Iris pigment epithelial cell (primary cell): ENCODE measurements around the gene SLC36A1.
"Not testable (repeated sequence)": the region's sequence is repeated elsewhere in the genome, so short reads cannot be mapped to it uniquely, and the experiment has no call there.

Experiments
- DNase-seq: peaks from one replicate; pipeline ENCODE4 v3.0.0-alpha.2; 2011; ENCODE audit warnings: low read depth

The SLC36A1 gene

DNA sequence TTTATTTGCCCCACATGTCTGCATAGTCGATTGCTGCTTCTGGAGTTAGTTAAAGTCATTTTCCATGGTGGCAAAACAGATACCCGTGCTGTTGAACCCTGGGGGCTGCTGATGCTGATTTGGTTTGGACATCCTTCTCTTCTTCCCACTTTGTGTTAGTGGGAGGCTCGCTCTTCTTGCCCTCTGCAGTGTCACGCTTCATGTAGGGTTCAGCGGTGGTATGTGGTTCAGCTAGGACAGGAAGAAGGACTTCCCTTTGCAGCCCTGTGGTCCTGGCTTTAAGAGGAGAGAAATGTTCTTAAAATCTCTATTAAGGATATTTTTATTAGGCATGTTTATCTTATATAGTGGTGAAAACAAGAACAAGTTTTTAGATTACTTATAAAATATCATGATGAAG lies 36.2 kb downstream of the SLC36A1 start:
- no peak for DNase-seq

DNA sequence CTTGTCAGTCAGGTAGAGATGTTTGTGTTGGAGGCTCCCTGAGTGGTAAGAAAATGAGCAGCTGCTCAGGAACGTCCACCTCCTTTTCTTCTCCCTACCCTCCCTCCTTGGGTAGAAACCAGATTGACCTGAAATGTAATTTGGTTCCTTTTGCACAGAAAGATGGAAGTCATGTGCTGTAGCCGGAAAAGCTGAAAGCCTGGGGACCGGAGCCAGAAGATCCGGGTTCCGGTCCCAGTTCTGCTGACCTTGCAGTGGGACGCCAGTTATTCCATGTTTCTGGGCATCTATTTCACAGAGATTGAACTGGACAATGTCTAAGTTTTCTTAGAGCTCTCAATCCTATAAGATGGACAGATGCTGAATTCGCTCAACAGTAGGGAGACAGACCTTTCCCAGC lies 40.1 kb downstream of the SLC36A1 start:
- DNase-seq: no peak

DNA sequence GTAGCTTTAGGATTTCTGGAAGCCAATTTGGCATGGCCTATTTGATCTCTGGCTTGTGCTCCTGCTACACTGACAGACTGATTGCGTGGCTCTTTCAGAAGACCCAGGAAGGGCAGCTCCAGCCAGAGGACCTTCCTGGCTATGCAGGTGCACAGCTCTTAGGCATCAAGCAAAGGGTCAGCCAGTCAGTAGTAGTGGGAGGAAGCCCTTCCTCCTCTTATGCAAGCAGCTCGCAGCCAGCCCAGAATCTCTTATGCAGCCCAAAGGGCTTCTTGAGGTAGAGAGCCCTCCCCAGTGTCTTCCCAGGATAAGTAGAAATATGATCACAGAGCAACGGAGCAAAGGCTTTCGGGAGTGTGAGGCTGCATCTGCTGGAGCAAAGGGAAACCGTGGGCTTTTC lies 43.2 kb downstream of the SLC36A1 start:
- DNase-seq: no peak

DNA sequence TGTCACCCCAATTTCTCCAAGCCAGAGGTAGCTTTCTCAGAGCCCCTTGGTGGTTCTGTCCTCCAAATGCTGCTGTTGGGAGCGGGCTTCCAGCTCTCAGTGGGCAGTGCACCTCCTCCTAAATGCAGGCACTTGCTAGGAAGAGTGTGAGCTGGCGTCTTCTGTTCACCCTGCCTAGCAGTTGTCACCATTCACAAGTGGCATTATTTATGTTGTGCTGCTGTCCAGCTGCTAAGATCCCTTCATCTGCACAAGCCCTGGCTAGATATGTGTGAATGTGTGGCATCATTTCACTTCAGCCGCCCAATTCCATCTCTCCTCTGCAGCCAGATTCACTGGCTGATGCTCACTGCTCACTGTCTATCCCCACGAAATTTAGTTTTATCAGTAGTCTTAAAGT lies 43.7 kb downstream of the SLC36A1 start:
- DNase-seq: no peak

DNA sequence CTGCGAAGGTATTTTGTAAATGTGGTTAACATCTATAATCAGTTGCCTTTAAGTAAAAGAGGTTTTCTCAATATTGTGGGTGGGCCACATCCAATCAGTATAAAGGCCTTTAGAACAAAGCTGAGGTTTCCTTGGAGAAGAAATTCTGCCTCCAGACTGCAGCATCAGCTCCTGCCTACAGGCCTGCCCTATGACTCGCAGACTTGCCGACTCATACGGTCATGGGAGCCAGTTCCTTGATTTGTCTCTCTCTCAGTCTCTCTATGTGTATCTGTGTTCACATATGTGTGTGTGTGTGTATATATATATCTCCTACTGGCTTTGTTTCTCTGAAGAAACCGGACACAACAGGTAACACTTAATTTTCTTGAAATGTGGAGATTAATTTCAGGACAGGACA lies 45.3 kb downstream of the SLC36A1 start:
- peak; percentile 75 for DNase-seq

DNA sequence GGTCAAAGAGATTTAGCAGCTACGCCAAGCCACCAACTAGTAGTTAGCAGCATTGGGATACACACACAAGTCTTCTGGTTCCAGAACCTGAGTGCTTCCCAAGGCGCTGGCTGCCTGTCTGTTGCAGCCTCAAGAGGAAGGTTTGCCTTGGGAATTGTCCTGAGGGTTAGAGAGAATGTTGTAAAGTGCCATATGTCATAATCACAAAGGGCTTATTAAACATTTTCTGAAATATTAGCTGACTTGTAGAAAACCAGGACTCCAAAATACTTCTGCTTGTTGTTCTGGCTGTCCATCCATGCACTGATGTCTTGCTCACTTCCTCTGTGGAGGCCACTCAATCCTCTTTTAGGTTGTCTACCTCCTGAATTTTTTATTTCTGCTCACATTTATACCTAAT lies 46.3 kb downstream of the SLC36A1 start:
- DNase-seq: no peak

DNA sequence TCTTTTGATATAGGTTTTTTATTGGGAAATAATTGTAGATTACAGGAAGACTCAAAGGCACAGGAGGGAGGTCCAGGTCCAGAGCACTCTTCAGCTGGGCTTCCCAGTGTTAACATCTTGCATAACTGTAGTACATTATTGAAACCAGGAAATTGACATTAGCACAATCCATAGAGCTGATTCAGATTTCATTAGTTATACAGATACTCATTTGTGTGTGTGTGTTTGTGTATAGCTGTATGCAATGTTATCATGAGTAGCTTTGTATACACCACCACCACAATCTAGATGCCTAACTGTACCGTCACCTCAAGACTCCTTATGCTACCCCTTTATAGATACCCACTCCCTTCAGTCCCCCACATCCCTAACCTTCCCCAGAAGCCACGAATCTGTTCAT lies 47.9 kb downstream of the SLC36A1 start:
- DNase-seq: no peak

DNA sequence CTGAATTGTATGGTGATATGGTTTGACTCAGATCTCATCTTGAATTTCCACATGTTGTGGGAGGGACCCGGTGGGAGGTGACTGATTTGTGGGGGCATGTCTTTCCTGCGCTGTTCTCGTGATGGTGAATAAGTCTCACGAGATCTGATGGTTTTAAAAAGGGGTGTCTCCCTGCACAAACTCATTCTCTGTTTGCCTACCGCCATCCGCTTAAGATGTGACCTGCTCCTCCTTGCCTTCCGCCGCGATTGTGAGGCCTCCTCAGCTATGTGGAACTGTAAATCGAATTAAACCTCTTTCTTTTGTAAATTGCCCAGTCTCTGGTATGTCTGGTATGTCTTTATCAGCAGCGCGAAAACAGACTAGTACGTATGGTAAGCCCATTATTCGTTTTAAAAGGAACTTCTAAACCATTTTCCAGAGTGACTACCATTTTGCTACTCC lies 48.7 kb downstream of the SLC36A1 start:
- peak; percentile 57 for DNase-seq

DNA sequence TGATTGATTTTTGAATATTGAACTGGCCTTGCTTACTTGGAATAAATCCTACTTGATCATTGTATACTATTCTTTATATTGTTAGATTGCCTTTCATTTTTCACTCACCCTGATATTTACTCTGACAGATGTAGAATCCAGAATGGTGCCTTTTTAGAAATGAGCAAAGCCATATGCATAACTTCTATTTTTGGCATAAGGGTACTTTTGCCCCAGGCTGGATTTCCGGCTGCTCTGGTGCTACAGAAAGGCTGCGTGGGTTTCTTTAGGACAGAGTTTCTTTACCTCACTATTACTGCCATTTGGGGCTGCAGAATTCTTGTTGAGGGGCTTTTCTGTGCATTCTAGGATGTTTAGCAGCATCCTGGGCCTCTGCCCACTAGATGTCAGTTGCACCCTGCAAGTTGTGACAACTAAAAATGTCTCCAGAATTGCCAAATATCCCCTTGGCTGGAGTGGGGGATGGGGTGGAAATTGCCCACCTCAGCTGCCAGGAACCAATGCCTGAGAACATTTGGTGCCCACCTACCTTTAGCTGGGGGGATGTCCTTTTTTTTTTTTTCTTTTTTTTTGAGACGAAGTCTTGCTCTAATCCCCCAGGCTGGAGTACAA lies 50.1 kb downstream of the SLC36A1 start:
- no peak for DNase-seq

DNA sequence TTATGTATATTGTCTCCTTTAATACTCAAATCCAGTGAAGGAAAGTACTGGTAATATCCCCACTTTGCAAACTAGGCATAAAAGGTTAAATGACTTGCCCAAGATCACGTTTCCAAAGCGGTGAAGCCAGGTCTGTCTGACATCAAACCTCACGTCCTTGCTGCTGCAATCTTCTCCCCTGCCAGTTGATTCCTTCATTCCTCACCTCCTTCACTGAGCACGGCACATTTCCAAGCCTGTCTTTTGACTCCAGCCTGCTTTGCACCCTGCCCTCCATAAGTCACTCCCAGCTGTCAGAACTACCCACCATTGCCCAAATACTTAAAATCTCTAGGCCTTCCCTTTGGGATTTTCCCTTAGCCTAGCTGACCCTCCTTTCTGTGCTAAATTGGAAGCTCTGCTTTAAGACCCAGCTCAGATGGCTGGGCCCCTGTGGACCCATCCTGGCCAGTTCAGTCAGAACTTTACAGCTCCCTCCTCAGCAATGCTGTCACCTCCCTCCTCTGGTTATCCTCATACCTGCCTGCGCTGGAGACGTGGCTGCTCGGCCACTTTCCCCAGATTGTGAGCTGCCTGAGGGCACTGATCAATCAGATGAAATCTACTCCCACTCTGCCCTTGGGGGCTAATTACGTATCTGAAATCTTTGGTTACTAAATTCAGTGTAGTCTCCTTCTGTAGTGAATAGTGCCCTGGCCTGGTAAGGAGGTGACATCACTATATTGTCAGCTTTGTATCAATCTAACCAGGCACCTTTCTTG lies 51.2 kb downstream of the SLC36A1 start:
- DNase-seq: no peak

DNA sequence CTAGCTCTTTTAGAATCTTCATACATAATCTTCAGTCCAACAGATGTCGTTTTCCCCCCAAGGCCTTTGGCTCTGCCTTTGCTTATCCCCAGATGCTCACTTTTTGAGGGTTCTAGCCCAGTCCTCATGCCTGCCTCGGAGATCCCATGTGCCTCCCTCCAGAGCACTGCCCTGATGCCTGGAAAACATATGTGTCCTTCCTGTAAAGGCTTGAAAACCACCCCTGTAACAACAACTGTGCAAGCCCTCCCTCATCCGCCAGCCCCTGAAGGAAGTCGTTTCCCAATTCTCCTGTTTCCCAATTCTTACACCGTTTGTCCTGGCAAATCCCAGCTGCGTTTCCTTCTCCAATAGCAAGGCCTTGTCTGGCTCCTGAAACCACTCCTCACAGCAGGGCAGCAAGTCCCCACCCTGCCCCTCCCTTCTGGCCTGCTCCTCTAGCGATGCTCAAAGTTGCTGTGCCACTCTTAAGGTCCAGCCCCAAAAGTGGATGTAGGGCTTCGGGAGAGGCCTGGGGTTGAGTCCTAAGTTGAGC lies 52.2 kb downstream of the SLC36A1 start:
- no peak for DNase-seq

DNA sequence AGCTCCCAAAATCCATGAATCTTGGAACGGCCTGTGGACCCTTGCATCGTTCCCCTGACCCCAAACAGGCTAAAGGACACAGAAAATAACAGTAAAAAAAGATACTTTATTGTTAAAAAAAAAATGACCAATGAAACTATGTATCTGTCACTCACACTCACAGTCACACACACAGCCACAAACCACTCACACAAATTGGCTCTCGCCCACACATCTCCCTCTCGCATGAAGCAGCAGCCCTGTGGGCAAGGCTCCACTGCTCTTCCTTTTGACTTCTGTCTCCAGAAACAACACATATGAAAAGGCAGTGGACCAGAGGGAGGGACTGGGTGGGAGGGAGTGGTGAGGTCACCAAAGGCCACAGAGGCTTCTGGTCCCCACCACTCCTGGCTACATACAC lies 56.6 kb downstream of the SLC36A1 start:
- DNase-seq: no peak

DNA sequence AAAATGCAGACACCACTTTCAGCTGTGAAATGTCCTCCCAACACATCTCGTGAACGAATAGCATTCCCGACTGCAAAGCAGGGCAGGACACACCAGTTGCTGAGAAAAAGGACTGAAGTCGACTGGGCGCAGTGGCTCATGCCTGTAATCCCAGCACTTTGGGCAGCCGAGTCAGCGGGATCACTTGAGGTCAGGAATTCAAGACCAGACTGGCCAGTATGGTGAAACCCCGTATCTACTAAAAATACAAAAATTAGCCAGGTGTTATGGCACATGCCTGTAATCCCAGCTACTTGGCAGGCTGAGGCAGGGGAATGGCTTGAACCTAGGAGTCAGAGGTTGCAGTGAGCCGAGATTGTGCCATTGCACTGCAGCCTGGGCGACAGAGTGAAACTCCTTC lies 60.9 kb downstream of the SLC36A1 start:
- not testable (repeated sequence) for DNase-seq

DNA sequence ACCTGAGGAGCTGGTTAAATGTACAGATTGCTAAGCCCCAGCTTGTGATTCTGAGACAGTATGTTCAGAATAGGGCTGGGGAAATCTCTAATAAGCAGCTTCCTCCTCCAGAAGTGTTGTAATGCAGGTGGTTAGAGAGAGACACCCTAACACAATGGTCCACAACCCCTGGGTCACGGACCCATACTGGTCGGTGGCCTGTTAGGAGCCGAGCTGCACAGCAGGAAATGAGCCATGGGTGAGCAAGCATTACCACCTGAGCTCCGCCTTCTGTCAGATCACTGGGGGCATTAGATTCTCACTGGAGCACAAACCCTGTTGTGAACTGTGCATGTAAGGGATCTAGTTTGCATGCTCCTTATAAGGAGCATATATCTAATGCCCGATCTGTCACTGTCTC lies 61.8 kb downstream of the SLC36A1 start:
- DNase-seq: no peak

DNA sequence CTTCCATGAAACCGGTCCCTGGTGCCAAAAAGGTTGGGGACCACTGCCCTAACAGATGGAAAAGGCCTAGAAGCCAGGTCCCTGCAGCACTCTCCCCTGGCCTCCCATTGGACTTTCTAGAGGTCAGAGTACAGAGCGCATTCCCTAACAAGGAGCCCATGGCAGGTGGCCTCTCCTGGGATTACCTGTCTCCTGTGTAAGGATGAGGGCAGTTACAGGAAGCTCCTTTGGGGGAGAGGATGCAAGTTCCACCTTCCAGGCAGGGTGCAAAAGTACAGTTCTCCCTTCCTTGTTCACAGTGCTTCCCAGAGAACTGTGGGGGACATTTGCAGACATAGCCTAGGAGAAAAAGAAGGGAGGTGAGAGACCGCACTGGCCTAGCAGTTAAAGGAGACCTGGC lies 62.4 kb downstream of the SLC36A1 start:
- no peak for DNase-seq

DNA sequence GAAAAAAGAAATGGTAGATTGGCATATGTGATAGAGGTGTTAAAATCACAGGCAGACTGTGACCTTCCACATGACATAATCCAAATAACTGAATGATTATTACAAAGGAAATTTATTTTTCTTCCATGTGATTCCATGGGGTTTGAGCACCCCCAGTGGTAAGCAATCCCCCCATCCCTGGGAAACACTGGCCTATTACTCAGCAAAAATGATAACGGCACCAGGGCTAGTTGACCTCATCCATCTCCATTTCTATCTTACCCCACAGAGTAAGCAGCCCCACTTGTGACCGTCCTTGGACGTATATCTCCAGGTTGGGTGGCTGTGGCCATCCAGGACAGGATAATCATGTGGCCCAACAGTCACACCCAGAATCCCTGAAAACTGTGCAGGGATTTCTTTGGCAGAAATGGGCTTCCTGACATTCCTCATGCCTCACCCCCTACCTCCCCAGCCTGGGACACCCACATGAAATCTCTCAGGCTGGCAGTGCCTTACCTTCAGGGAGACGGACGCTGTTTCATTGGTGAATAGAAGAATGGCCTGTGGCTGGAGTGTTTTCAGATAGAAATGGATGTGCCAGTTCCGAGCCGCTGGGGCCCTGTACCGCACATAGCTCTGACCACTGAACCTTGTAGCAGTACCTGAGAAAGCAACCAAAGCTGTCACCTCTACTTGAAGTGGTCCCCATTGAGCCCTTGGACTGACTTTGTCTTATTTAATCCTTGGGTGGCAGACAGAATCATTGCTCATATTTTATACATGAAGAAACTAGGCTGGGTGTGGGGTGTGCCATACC lies 69.9 kb downstream of the SLC36A1 start:
- no peak for DNase-seq

DNA sequence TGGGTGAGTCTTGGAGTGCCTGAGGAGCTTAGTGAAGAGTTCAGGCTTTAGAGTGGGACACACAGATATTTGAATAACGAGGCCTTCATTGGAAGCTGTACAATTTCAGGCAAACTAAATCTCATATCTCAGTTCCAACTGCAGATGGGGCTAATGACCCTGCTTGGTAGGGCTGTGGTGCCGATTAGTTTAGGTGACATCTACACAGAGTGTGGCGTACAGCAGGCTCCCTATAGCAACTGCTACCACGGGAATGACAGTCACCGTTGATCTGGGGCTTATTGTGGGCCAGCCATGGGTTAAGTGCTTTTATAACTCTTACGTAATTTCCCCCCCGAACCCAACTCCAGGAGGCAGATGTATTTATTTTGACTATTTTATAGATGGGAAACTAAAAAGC lies 72.9 kb downstream of the SLC36A1 start:
- no peak for DNase-seq

DNA sequence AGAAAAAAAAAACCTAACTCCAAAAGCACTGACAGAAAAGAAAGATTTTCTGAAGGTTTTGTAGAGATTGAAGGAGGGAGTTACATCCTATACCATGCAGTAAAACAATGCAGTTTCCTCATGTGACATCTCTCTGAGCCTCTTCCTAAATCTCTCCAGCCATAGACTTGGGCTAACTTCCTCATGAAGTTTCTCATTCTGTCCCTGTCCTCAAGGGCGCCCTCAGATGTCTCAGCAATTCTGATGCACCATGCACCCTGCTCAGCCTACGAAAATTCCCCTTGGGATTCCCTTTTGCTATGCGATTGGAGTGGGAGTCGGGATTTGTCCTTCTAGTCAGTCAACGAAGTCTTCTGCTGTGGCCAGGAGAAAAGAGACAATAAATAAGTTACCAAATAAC lies 74.8 kb downstream of the SLC36A1 start:
- no peak for DNase-seq

DNA sequence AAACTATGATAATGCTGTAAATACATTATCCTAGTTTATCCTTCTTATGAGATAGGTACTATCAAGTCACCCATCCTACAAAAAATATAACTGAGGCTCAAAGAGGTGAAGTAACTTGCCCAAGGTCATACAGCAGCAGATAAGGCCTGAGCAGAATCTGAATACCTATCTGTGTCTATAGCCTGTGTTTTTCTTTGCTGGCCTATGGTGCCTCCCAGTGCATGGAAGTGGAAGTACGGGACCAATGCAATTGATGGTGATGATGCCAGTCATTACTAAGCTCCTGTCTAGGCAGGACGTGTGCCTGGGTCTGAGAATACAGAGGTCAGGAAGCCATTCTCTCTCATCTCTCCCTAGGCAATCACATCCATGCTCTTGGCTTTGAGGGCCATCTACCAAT lies 75.9 kb downstream of the SLC36A1 start:
- DNase-seq: peak; percentile 67

DNA sequence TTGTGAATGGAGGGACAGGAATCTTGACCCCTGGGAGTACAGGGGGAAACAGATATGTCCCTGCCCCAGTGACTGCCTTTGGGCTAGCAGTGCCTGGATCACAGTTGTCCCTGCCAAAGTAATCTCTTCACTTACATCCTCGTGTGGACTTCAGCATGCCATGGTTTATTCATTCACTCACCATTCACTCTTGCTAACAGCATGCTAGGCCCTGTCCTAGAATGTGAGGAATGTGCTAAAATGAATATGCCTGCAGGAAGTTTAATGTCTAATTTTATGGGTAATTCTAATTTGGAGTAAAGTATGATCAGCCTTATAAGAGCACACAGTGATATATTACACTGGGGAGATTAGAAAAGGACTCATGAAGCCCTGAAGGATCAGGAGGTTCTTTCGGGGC lies 80.8 kb downstream of the SLC36A1 start:
- no peak for DNase-seq

DNA sequence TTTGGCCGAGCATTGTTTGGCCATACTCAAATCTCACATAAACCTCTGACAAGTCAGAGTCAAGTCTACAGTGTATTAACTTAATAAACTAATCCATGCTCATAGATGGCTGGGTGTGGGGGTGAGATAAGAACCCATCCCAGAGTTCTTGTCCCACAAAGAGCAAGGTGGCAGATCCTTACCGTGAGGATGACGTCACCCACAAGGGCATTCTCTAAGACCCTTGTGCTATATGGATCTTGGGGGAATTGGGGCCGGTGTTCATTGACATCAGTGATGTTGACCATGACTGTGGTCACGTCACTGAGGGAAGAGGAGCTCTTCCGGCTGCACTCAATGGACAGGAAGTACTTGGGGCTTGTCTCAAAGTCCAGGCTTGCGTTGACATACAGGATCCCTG lies 81.6 kb downstream of the SLC36A1 start:
- DNase-seq: no peak

DNA sequence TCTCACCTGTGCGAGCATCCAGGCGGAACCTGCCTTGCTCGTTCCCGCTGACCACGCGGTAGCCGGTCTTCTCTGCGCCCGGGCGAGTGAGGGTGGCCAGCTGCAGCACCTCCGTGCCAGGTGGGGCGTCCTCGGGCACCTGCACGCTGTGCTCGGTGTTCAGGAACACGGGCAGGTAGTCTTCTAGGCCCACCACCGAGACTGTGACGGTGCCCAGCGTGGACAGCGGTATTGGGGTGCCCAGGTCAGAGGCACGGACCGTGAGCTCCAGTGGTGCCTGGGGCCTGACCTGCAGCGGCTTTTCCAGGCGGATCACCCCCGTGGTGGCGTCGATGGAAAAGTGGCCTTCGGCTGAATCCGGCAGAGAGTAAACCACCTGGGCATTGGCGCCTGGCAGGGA lies 84.2 kb downstream of the SLC36A1 start:
- DNase-seq: no peak

DNA sequence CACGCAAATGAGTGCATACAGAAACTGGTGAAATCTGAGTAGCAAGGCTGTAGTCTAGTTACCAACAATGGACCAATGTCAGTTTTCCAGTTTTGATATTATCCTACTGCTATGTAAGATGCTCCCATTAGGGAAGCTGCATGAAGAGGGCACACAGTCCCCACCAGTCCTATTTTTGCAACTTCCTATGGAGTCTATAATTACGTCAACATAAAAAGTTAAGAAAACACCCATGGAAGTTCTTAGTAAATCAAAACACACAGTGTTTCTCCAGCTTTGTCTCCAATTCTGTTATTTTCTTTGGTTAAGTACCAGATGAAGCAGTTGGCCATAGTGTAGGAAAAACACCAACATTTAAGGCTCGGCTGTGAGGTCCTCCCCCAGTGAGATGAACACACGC lies 85.0 kb downstream of the SLC36A1 start:
- no peak for DNase-seq
